ENCODE data around the gene ATG7.

DNA sequence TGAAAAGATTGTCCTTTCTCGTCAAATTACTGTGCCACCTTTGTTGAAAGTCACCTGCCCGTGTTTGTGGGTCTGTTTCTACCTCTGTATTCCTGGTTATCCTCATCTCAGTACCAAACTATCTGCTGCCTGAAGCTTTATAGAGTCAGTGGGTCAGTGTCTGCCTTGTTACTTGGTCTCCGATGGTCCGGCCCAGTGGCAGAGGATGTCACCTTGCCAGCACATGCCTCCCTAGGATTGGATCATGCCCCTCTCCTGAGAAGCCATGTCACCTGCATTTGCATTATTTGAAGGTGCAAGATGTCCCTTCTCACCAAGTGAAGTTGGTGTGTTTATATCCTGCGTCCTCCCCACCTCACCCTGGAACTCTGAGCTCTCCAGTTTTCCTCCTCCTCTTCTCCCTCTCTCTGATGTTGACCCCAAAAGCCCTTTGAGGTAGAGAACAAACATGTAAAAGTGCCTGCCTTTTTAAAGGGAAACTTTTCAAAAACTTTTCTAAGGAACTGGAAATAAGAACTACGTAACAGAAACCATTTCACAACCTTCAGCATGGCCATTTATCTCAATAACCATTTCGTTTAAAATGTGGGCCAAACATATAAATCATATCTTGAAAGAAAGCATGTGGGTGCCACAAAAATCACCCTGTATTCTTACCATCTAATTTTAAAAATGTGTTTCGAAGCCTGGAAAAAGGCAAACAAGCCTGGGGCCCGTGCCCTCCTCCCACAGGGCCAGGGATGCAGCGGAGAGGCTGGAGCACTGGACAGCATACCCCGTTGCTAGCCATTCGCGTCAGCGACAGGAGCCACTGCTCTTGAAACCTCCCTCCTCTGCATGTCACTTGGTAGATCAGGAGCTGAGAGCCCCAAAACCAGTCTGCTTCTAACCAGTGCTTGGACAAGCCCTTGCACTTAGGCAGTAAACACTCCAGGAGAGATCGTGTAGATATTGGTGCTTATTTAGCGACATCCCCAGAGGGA, 269.4 kb downstream of the ATG7 start:
- TF ChIP-seq, protein P1, sequence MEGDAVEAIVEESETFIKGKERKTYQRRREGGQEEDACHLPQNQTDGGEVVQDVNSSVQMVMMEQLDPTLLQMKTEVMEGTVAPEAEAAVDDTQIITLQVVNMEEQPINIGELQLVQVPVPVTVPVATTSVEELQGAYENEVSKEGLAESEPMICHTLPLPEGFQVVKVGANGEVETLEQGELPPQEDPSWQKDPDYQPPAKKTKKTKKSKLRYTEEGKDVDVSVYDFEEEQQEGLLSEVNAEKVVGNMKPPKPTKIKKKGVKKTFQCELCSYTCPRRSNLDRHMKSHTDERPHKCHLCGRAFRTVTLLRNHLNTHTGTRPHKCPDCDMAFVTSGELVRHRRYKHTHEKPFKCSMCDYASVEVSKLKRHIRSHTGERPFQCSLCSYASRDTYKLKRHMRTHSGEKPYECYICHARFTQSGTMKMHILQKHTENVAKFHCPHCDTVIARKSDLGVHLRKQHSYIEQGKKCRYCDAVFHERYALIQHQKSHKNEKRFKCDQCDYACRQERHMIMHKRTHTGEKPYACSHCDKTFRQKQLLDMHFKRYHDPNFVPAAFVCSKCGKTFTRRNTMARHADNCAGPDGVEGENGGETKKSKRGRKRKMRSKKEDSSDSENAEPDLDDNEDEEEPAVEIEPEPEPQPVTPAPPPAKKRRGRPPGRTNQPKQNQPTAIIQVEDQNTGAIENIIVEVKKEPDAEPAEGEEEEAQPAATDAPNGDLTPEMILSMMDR (IDR thresholded peaks at IDR 0.05) = no peak
- TF ChIP-seq REST (IDR thresholded peaks at IDR 0.05) = no peak
- TF ChIP-seq USF2 (IDR thresholded peaks at IDR 0.05) = no peak
- TF ChIP-seq, protein P2, sequence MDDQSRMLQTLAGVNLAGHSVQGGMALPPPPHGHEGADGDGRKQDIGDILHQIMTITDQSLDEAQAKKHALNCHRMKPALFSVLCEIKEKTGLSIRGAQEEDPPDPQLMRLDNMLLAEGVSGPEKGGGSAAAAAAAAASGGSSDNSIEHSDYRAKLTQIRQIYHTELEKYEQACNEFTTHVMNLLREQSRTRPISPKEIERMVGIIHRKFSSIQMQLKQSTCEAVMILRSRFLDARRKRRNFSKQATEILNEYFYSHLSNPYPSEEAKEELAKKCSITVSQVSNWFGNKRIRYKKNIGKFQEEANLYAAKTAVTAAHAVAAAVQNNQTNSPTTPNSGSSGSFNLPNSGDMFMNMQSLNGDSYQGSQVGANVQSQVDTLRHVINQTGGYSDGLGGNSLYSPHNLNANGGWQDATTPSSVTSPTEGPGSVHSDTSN (IDR thresholded peaks at IDR 0.05) = no peak
- TF ChIP-seq PHF8 (IDR thresholded peaks at IDR 0.05; ENCODE audit: borderline replicate concordance, low read depth) = no peak
- no peak for TF ChIP-seq CHD2 (IDR thresholded peaks at IDR 0.05; ENCODE audit: low read length, partially characterized antibody)
- no peak for TF ChIP-seq CBX8 (IDR thresholded peaks at IDR 0.05)
- no peak for TF ChIP-seq HDAC2 (IDR thresholded peaks at IDR 0.05)
- no peak for TF ChIP-seq RCOR1 (IDR thresholded peaks at IDR 0.05; ENCODE audit: low read depth, low read length)
- TF ChIP-seq, protein P3, sequence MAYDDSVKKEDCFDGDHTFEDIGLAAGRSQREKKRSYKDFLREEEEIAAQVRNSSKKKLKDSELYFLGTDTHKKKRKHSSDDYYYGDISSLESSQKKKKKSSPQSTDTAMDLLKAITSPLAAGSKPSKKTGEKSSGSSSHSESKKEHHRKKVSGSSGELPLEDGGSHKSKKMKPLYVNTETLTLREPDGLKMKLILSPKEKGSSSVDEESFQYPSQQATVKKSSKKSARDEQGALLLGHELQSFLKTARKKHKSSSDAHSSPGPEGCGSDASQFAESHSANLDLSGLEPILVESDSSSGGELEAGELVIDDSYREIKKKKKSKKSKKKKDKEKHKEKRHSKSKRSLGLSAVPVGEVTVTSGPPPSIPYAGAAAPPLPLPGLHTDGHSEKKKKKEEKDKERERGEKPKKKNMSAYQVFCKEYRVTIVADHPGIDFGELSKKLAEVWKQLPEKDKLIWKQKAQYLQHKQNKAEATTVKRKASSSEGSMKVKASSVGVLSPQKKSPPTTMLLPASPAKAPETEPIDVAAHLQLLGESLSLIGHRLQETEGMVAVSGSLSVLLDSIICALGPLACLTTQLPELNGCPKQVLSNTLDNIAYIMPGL (CRISPR knock-in tag; IDR thresholded peaks at IDR 0.05; ENCODE audit: borderline replicate concordance) = no peak
- TF ChIP-seq POLR2A (IDR thresholded peaks at IDR 0.05; ENCODE audit: low read length) = no peak

Data from A549 (cell line).